Epithelial cell of proximal tubule (primary cell): ENCODE data around the gene WNT9B. TPM values are rescaled to one million over a fixed set of nuclear protein-coding genes. Genes with fewer than 3 reads are reported as not detected.
A peak's percentile ranks its signal among the peaks of the same experiment; 100 is the strongest.

ENCODE experiments used
- DNase-seq: peaks from one replicate; pipeline ENCODE4 v3.0.0-alpha.2; 2011; ENCODE audit warnings: low read depth
- H3K4me3 ChIP-seq: 2 replicates; pipeline ENCODE4 v1.5.1; 2011; ENCODE audit warnings: low read depth, mild to moderate bottlenecking, low read length
- total RNA-seq: library from RNA; depleted of rRNA; stranded (reverse); fragments of >200 nt; gene quantifications from 2 replicates; pipeline ENCODE4 v1.2.3, GENCODE V29; 2015
- TF ChIP-seq, protein P1 (sequence below): conservative IDR thresholded peaks from 2 replicates; pipeline ENCODE4 v1.5.1; 2012; ENCODE audit warnings: low read depth, mild to moderate bottlenecking, low read length

The WNT9B gene
- total RNA-seq, 1 donor from 2014 or later = not detected

DNA sequence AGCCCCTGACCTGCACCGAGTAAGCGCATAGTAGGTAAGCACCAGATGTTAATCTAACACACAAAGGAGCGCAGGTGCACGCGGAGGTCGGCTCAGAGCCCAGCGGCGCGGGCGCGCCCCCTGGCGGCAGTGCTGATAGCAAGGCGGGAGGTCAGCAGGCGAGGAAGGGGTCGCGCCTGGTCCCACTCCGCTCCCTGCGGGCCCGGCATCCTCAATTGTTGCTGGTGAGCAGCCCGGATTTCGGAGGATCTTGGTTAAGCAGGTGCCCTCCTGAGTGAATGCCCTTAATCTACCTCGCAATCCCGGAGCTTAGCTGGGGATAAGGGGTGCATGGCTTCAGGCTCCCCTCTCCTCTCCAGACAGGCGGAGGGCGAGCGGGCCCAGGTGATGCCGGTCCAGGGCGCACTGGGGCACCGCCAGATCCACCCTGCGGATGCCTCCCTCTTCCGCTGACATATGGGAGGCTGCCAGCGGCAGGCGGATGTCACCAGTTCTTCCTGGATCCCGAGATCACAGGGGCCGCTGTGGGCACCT is 28.9 kb upstream of the WNT9B start:
- H3K4me3 ChIP-seq = no peak overlapping the region
- TF ChIP-seq, protein P1, sequence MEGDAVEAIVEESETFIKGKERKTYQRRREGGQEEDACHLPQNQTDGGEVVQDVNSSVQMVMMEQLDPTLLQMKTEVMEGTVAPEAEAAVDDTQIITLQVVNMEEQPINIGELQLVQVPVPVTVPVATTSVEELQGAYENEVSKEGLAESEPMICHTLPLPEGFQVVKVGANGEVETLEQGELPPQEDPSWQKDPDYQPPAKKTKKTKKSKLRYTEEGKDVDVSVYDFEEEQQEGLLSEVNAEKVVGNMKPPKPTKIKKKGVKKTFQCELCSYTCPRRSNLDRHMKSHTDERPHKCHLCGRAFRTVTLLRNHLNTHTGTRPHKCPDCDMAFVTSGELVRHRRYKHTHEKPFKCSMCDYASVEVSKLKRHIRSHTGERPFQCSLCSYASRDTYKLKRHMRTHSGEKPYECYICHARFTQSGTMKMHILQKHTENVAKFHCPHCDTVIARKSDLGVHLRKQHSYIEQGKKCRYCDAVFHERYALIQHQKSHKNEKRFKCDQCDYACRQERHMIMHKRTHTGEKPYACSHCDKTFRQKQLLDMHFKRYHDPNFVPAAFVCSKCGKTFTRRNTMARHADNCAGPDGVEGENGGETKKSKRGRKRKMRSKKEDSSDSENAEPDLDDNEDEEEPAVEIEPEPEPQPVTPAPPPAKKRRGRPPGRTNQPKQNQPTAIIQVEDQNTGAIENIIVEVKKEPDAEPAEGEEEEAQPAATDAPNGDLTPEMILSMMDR = peak; percentile 71
- DNase-seq = no peak

GRCh38 chr17:46823657-46824056 is 27.7 kb upstream of the WNT9B start:
- DNase-seq = no peak
- TF ChIP-seq, protein P1 = no peak
- no peak overlapping the region for H3K4me3 ChIP-seq

- DNase-seq = no peak
- TF ChIP-seq, protein P1 = no peak
- H3K4me3 ChIP-seq = no peak overlapping the region
Observed at GRCh38 chr17:46826116-46826515, 25.3 kb upstream of the WNT9B start.

DNA sequence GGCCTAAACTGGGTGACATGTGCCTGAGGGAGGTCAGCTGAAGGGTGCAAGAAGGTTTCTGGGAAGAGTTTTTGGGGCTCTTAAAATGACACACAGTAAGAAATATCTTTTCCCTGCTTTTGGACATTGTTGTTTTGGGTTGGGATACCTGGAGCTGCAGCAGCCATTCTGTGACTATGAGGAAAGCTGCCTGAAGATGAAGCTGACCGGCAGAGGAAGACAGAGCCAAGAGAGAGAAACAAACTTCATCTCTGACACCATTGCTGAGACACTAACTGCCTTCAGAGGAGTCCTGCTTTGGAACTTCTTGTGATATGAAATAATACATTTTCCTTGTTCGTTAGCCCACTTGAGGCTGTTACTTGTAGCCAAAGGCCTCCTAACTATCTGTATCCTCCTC is 24.1 kb upstream of the WNT9B start:
- TF ChIP-seq, protein P1 = no peak
- DNase-seq = no peak
- H3K4me3 ChIP-seq = no peak overlapping the region

GRCh38 chr17:46831573-46832330 is 19.6 kb upstream of the WNT9B start:
- no peak for DNase-seq
- TF ChIP-seq, protein P1 = no peak

GRCh38 chr17:46832331-46832821 is 19.0 kb upstream of the WNT9B start:
- TF ChIP-seq, protein P1 = no peak
- H3K4me3 ChIP-seq = no peak overlapping the region
- DNase-seq = no peak

More at GRCh38 chr17:46831573-46832330, 19.6 kb upstream of the WNT9B start:
- no peak overlapping the region for H3K4me3 ChIP-seq
